SK-N-MC (cell line): ENCODE data around the gene ZBTB38.

Source experiments
- EZH2 ChIP-seq: fragments of 200-600 bp; sonication (generic); IDR thresholded peaks from one replicate; pipeline ENCODE4 v1.6.1; 2017; ENCODE audit warnings: antibody characterized with exemption
- FOXP2 ChIP-seq: optimal IDR thresholded peaks from 2 replicates; pipeline ENCODE3; 2011; ENCODE audit warnings: mild to moderate bottlenecking, moderate library complexity; ENCODE audit not compliant: insufficient read depth; ENCODE audit errors: extremely low read length, control extremely low read depth
- POLR2AphosphoS5 ChIP-seq: IDR thresholded peaks from 2 replicates; pipeline ENCODE4 v1.6.1; 2012; ENCODE audit warnings: mild to moderate bottlenecking, low read depth, low read length, borderline replicate concordance

DNA sequence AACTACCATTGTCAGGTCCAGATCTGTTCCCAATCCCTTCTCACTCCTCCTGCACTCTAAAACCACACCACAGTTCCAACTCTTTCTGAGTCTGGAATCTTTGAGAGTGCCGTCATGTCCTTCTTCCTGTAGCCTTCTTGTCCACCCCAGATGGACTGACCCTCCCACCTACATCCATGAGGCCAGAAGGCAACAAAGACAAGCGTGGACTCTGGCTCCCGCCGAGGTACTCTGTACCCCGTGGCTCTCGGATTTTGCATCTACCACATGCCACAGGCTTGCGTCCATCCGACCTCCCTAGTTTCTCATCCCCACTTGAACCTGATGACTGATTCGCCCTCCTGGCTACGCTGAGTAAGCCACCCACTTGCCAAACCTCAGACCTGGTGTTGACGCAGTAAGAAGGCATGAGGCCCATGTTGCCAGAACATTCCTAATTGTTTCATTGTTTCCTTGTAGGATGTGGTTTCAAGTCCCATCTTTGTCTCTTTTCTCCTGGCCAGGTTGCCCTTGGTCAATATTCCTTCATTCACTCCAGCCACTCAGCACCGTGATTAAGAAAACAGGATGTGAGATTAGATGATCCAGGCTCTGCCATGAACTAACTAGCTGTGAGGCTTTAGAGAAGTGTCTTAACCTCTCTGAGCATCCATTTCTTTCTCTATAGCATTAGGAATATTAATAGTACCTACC lies 1.1 kb upstream of the ZBTB38 start:
- TF ChIP-seq EZH2 (no peak), POLR2AphosphoS5 (no peak), FOXP2 (no peak)
